Spleen (tissue), 11 donors: Measurements from ENCODE around the gene PICALM. TPM values are rescaled to one million over a fixed set of nuclear protein-coding genes. Genes with fewer than 3 reads are reported as not detected.

ENCODE experiments used
- DNase-seq: peaks from one replicate; pipeline ENCODE4 v3.0.0-alpha.2; 2020
- H3K27ac ChIP-seq, 8 donors: fragments of 200-600 bp; sonication (generic) in 7 of 8; 1 replicate in 4 of 8; 2 replicates in 4 of 8; pipeline versions ENCODE4 v1.5.0 to v1.8.0; 2016 to 2021; ENCODE audit warnings: inconsistent platforms in 4 of 8, mild to moderate bottlenecking in 4 of 8, moderate library complexity in 1 of 8
- H3K27me3 ChIP-seq, 7 donors: fragments of 200-600 bp; sonication (generic) in 6 of 7; replicated peaks in 1 of 7; 1 replicate in 4 of 7; 2 replicates in 3 of 7; pipeline versions ENCODE4 v1.5.0 to v1.8.0; 2016 to 2021; ENCODE audit warnings: inconsistent platforms in 3 of 7, mild to moderate bottlenecking in 1 of 7
- H3K36me3 ChIP-seq, 6 donors: fragments of 200-600 bp; sonication (generic) in 5 of 6; 1 replicate in 4 of 6; 2 replicates in 2 of 6; pipeline versions ENCODE4 v1.5.0 to v1.8.0; 2016 to 2021; ENCODE audit warnings: inconsistent platforms in 2 of 6
- H3K4me1 ChIP-seq, 6 donors: fragments of 200-600 bp; sonication (generic) in 5 of 6; 1 replicate in 3 of 6; 2 replicates in 3 of 6; pipeline versions ENCODE4 v1.5.0 to v1.8.0; 2016 to 2021; ENCODE audit warnings: inconsistent platforms in 3 of 6
- H3K4me3 ChIP-seq, 8 donors: fragments of 200-600 bp; sonication (generic) in 7 of 8; 1 replicate in 4 of 8; 2 replicates in 4 of 8; pipeline versions ENCODE4 v1.5.0 to v1.8.0; 2016 to 2021; ENCODE audit warnings: inconsistent platforms in 4 of 8, mild to moderate bottlenecking in 4 of 8, moderate library complexity in 2 of 8
- H3K9me3 ChIP-seq, 8 donors: fragments of 200-600 bp; sonication (generic) in 7 of 8; 1 replicate in 4 of 8; 2 replicates in 4 of 8; pipeline versions ENCODE4 v1.5.0 to v1.8.0; 2016 to 2021; ENCODE audit warnings: inconsistent platforms in 4 of 8
- CTCF ChIP-seq, 11 experiments: fragments of 200-600 bp in 7 of 11; fragments of 450-650 bp in 4 of 11; sonication (generic) in 4 of 11; IDR thresholded peaks in 8 of 11; conservative IDR thresholded peaks in 3 of 11; 1 replicate in 7 of 11; 2 replicates in 4 of 11; pipeline versions ENCODE4 v1.4.0 to v1.8.0; 2016 to 2021; ENCODE audit warnings: antibody characterized with exemption in 11 of 11, inconsistent platforms in 4 of 11, mild to moderate bottlenecking in 1 of 11
- POLR2A ChIP-seq, 3 donors: fragments of 450-650 bp; IDR thresholded peaks; one replicate each; pipeline ENCODE4 v1.5.1; 2017; ENCODE audit warnings: antibody characterized with exemption in 3 of 3, mild to moderate bottlenecking in 1 of 3
- POLR2AphosphoS5 ChIP-seq, 3 donors: sonication (generic); formaldehyde crosslinking; IDR thresholded peaks; one replicate each; pipeline ENCODE4 v1.5.1; 2017; ENCODE audit warnings: antibody characterized with exemption in 3 of 3
- WGBS, 5 donors: extraction: QIAGEN DNeasy Blood & Tissue Kit in 3 of 5; methylation state at CpG; one replicate each; pipeline versions ENCODE4 v1.1.5 to v1.1.7; 2013 to 2018; 5-methylcytosine and 5-hydroxymethylcytosine counted together
- intact Hi-C: fragments of 100-400 bp; cut with DNase I; formaldehyde crosslinking; loops from one replicate; pipeline ENCODE4 v1.15.0; 2023; ENCODE audit warnings: low total_unique reads
- polyA plus RNA-seq, 3 donors: library from polyadenylated mRNA; stranded (reverse); fragments of 200-250 nt; gene quantifications; one replicate each; pipeline ENCODE4 v1.2.1, GENCODE V29; 2013
- total RNA-seq, 7 donors: library from RNA; depleted of rRNA in 3 of 7; stranded (reverse); fragments of >200 nt in 3 of 7; fragmentation: NEBNext Ultra II Directional in 4 of 7; extraction: Animal tissue kit (Norgen Biotek cat#: 25700) in 4 of 7; gene quantifications; one replicate each; pipeline versions ENCODE4 v1.1.0 to v1.2.1, GENCODE V29; 2016 to 2021
- donor health status: healthy with polysubstance abuse.
- donor health status: DM: no; HTN: no; CAD: no; lungs with moderate emphysema.
- donor health status: DM: no; HTN: no; CAD: no.
- donor health status: Bipolar disorder and iron deficiency.
- donor health status: healthy.
- donor health status: DM: no; HTN: no; CAD: no.
- donor health status: DM: yes; HTN: yes; CAD: no.

The PICALM gene
- total and polyA plus RNA-seq, 10 donors: 42.9 to 500 (median 288) TPM

DNA sequence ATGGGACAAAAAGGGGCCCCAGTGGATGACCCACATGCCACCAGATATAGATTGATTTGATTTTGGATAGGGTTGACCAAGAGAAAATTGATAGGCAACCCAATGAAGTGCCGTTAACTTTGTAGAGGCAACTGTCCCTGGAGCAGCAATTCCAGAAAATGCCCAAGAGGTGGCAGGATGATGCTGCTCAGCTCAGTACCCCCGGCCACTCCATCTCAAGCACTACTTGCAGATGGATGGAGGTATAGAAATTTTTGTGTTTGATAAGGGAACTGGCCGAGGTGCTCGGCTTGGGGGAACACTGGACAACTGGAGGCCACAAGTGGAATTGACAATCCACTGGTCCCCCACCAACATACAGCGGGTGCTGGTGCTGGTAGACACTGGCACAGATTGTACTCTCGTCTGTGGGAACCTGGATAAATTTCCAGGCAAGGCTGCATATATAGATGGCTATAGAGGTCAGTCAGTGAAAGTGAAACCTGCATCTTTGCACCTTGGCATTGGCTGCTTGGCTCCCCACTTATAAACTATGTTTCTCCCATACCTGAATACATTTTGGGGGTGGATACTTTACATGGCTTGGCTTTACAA, 127.4 kb downstream of the PICALM start:
- H3K4me3 ChIP-seq: no peak overlapping the region
- intact Hi-C loops: loop anchor here (5.0 kb wide), 1 partner anchor 276 kb away; no protein-coding TSS in a partner anchor
- H3K4me1 ChIP-seq: peaks cover 0 to 17% (median 7%) of the 10 kb centered on the region in 6 donors
- H3K27ac ChIP-seq: no peak overlapping the region
- no peaks in the 10 kb centered on the region for H3K27me3 ChIP-seq
- no peak for TF ChIP-seq POLR2A (IDR thresholded peaks at IDR 0.05)
- TF ChIP-seq CTCF (IDR thresholded peaks at IDR 0.05 in 8 of 11, conservative IDR thresholded peaks at IDR 0.05 in 3 of 11): peak in 10 of 11 experiments; percentile 19 to 78 (median 64)
- WGBS, 5 donors: 35 to 72% (median 44%) methylated on average over 5 to 6 of the region's 6 CpGs
- DNase-seq: no peak
- peaks cover 0 to 14% (median 4%) of the 10 kb centered on the region in 8 donors for H3K9me3 ChIP-seq
- H3K36me3 ChIP-seq: no peaks in the 10 kb centered on the region

DNA sequence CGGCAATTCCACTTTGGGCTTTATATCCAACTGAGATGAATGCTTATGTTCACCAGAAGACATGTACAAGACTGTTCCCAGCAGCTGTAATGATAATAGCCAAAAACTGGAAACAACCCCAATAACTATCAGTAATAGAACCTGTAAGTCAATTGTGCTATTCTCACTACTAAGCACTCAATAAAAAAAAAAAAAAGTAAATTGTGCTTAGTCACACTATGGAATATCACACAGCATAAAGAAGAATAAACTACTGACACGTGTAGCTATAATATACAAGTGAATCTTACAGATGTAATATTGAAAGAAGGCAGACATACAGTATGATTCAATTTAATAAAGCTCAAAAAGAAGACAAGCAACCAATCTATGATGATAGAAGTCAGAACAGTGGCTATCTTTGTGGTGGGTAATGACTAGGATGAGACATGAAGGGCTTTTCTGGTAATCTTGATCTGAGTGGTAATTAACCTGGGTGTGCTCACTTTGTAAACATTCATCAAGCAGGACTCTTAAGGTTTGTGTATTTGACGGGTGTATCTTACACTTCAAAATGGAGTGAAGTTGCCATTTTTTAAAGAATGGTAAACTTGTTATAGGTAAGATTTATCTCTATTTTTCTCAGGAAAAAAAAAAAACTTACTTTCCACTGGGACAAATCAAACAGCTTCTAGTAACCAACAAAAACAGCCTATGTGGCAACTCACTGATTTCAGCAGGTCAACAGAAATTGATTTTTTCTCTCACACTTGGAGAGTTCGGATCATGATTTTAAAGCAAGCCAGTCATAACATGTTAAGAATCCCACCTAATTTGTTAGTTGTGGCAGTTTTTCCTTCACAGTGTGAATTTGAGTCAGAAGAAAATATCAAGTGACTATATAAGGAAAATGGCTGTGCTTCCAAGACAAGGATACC, 129.5 kb downstream of the PICALM start:
- peaks cover 0 to 4% (median 0%) of the 10 kb centered on the region in 8 donors for H3K9me3 ChIP-seq
- intact Hi-C loops: loop anchor here (5.0 kb wide), 1 partner anchor 278 kb away; no protein-coding TSS in a partner anchor
- H3K36me3 ChIP-seq: no peaks in the 10 kb centered on the region
- H3K27me3 ChIP-seq: peaks cover 0 to 5% (median 0%) of the 10 kb centered on the region in 7 donors
- DNase-seq: no peak
- TF ChIP-seq CTCF (IDR thresholded peaks at IDR 0.05 in 8 of 11, conservative IDR thresholded peaks at IDR 0.05 in 3 of 11) (no peak), POLR2AphosphoS5 (IDR thresholded peaks at IDR 0.05) (no peak), POLR2A (IDR thresholded peaks at IDR 0.05) (no peak)
- H3K4me3 ChIP-seq: no peak overlapping the region
- H3K27ac ChIP-seq: no peak overlapping the region
- WGBS, 5 donors: 75 to 90% (median 84%) methylated on average over 4 of the region's 4 CpGs
- peaks cover 0 to 8% (median 1%) of the 10 kb centered on the region in 6 donors for H3K4me1 ChIP-seq

- Histone ChIP-seq H3K4me3 (no peak overlapping the region), H3K27ac (no peak overlapping the region), H3K27me3 (peaks cover 0 to 5% (median 0%) of the 10 kb centered on the region in 7 donors), H3K9me3 (peaks cover 0 to 4% (median 0%) of the 10 kb centered on the region in 8 donors), H3K36me3 (no peaks in the 10 kb centered on the region), H3K4me1 (peaks cover 0 to 8% (median 1%) of the 10 kb centered on the region in 6 donors)
- intact Hi-C loops: no loop called here
- DNase-seq: no peak
- TF ChIP-seq POLR2A (IDR thresholded peaks at IDR 0.05) (no peak), POLR2AphosphoS5 (IDR thresholded peaks at IDR 0.05) (no peak), CTCF (IDR thresholded peaks at IDR 0.05 in 8 of 11, conservative IDR thresholded peaks at IDR 0.05 in 3 of 11) (no peak)
- 94 to 100% (median 95%) methylated on average over 1 of the region's 1 CpG for WGBS, 5 donors
Measured at GRCh38 chr11:85937835-85938234, 131.0 kb downstream of the PICALM start.

GRCh38 chr11:85935751-85936150, 133.1 kb downstream of the PICALM start:
- no peak overlapping the region for H3K4me3 ChIP-seq
- no peaks in the 10 kb centered on the region for H3K4me1 ChIP-seq
- H3K27ac ChIP-seq: no peak overlapping the region
- peaks cover 0 to 5% (median 0%) of the 10 kb centered on the region in 7 donors for H3K27me3 ChIP-seq
- H3K9me3 ChIP-seq: peaks cover 0 to 4% (median 0%) of the 10 kb centered on the region in 8 donors
- DNase-seq: no peak
- no peaks in the 10 kb centered on the region for H3K36me3 ChIP-seq
- intact Hi-C loops: no loop called here
- TF ChIP-seq POLR2A (IDR thresholded peaks at IDR 0.05): no peak
- no peak for TF ChIP-seq CTCF (IDR thresholded peaks at IDR 0.05 in 8 of 11, conservative IDR thresholded peaks at IDR 0.05 in 3 of 11)
- no peak for TF ChIP-seq POLR2AphosphoS5 (IDR thresholded peaks at IDR 0.05)
- 88 to 98% (median 93%) methylated on average over 10 of the region's 10 CpGs for WGBS, 5 donors
